HEK293T (cell line): ENCODE results near the gene IER5L.

Experiments
- ARNT ChIP-seq: fragments of 450-650 bp; IDR thresholded peaks from 2 replicates; pipeline ENCODE4 v1.6.1; 2017; ENCODE audit warnings: mild to moderate bottlenecking
- BHLHE40 ChIP-seq: fragments of 450-650 bp; IDR thresholded peaks from 2 replicates; pipeline ENCODE4 v1.6.1; 2016; ENCODE audit warnings: mild to moderate bottlenecking, moderate library complexity, borderline replicate concordance
- FOXA1 ChIP-seq: fragments of 450-650 bp; IDR thresholded peaks from 2 replicates; pipeline ENCODE4 v1.6.1; 2016; ENCODE audit warnings: mild to moderate bottlenecking
- FOXK2 ChIP-seq: fragments of 450-650 bp; IDR thresholded peaks from 2 replicates; pipeline ENCODE4 v1.6.1; 2016; ENCODE audit warnings: mild to moderate bottlenecking
- HDGF ChIP-seq: fragments of 450-650 bp; IDR thresholded peaks from 2 replicates; pipeline ENCODE4 v1.6.1; 2017; ENCODE audit warnings: antibody characterized with exemption, borderline replicate concordance
- L3MBTL2 ChIP-seq: fragments of 450-650 bp; conservative IDR thresholded peaks from 2 replicates; pipeline ENCODE4 v1.6.1; 2016; ENCODE audit warnings: mild to moderate bottlenecking
- LEF1 ChIP-seq: fragments of 450-650 bp; IDR thresholded peaks from 2 replicates; pipeline ENCODE4 v1.6.1; 2017; ENCODE audit warnings: mild to moderate bottlenecking, borderline replicate concordance
- NFRKB ChIP-seq: fragments of 450-650 bp; IDR thresholded peaks from 2 replicates; pipeline ENCODE4 v1.6.1; 2016; ENCODE audit warnings: mild to moderate bottlenecking, moderate library complexity
- PKNOX1 ChIP-seq: fragments of 450-650 bp; IDR thresholded peaks from 2 replicates; pipeline ENCODE4 v1.6.1; 2016
- SP1 ChIP-seq: fragments of 450-650 bp; IDR thresholded peaks from 2 replicates; pipeline ENCODE4 v1.6.1; 2017
- SUZ12 ChIP-seq: fragments of 450-650 bp; IDR thresholded peaks from 2 replicates; pipeline ENCODE4 v1.6.1; 2016; ENCODE audit warnings: mild to moderate bottlenecking
- ZNF384 ChIP-seq: fragments of 450-650 bp; IDR thresholded peaks from 2 replicates; pipeline ENCODE4 v1.6.1; 2016

DNA sequence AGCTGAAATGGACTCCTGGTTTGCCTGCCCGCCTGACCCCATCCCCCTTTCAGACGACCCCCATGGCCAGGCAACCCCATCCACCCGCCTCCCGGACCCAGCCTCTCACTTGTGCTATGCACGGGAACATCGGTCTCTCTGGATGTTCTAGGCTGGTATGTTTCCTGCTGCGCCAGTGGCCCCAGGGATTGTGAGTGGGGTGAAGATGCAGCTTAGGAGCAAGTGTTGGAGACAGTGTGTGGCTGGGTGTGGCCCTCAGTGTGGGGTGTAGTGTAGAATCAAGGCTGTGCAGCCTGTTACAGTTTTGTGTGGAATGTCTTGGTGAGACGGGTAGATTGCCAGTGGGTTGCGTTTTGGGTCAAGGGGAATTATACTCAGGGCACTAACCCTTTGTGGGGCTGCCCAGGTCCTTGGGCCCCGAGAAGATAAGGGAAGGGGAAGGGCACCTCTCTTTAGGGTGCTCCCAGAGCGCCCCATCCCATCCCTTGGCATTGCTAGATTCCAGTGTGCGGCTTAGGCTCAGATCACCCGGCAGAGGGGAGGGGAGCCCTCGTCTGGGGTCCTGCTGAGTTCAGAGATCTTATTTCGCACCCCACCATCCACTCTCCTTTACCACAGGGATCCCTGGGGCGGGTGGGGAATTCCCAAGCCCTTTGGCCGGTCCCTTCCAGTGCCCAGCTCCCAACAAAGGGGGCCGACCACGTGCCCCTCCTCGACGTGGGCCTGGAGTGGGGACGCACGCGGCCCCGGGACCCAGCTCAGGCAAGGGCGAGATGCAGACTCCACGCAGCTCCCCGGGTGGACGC lies 4.6 kb downstream of the IER5L start:
- TF ChIP-seq LEF1 (no peak), BHLHE40 (no peak), HDGF (no peak), FOXA1 (no peak), L3MBTL2 (no peak; the same call in 1 of the 2 replicates), ZNF384 (no peak), SP1 (no peak), FOXK2 (no peak), NFRKB (no peak), SUZ12 (no peak), PKNOX1 (no peak), ARNT (no peak)
